Breast epithelium (tissue), 3 donors: ENCODE measurements around the gene SYNE2.

Source experiments
- POLR2A ChIP-seq: fragments of 450-650 bp; IDR thresholded peaks from one replicate; pipeline ENCODE4 v1.6.1; 2016; ENCODE audit warnings: antibody characterized with exemption, mild to moderate bottlenecking, moderate library complexity
- POLR2AphosphoS5 ChIP-seq, 3 donors: sonication (generic); formaldehyde crosslinking; IDR thresholded peaks; one replicate each; pipeline ENCODE4 v1.6.1; 2017; ENCODE audit warnings: antibody characterized with exemption in 3 of 3
- TF ChIP-seq, protein P1 (sequence below), 3 donors: fragments of 450-650 bp; IDR thresholded peaks; one replicate each; pipeline ENCODE4 v1.5.1; 2016 to 2017; ENCODE audit warnings: antibody characterized with exemption in 3 of 3, mild to moderate bottlenecking in 3 of 3, moderate library complexity in 3 of 3

DNA sequence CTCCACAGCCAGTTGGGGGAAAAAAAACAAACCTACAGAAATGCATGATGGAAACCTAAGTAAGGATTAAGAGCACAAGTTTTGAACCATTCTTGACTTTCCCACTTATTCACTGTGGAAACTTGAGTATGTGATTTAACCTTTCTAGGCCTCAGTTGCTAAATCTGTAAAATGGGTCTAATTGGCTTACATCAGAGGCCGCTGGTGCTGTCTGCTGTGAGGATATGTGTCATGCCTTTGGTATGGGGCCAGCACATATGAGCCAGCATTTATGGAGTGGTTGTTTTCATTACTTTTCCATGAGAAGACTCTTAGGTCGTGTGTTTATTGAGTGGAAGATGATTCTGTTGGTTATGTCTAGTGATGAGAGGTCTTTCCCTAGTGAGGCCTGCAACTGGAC is 339.0 kb downstream of the SYNE2 start:
- TF ChIP-seq POLR2A, result no peak
- TF ChIP-seq, protein P1, sequence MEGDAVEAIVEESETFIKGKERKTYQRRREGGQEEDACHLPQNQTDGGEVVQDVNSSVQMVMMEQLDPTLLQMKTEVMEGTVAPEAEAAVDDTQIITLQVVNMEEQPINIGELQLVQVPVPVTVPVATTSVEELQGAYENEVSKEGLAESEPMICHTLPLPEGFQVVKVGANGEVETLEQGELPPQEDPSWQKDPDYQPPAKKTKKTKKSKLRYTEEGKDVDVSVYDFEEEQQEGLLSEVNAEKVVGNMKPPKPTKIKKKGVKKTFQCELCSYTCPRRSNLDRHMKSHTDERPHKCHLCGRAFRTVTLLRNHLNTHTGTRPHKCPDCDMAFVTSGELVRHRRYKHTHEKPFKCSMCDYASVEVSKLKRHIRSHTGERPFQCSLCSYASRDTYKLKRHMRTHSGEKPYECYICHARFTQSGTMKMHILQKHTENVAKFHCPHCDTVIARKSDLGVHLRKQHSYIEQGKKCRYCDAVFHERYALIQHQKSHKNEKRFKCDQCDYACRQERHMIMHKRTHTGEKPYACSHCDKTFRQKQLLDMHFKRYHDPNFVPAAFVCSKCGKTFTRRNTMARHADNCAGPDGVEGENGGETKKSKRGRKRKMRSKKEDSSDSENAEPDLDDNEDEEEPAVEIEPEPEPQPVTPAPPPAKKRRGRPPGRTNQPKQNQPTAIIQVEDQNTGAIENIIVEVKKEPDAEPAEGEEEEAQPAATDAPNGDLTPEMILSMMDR (IDR thresholded peaks at IDR 0.05), result no peak
- no peak for TF ChIP-seq POLR2AphosphoS5 (IDR thresholded peaks at IDR 0.05)
